B cell (primary cell): ENCODE results near the gene NTN4. TPM values are rescaled to one million over a fixed set of nuclear protein-coding genes. Genes with fewer than 3 reads are reported as not detected.

Source experiments
- ATAC-seq: fragments of 200-7000 bp; cut with Tn5 transposase; one replicate; pipeline ENCODE4 v1.10.0; 2021; ENCODE audit warnings: low read depth, mild to moderate bottlenecking, moderate number of reproducible peaks, moderate library complexity
- CTCF ChIA-PET: fragments of 350-600 bp; sonication (Branson Sonifier 250); formaldehyde crosslinking; loops from one replicate; lab custom pipeline; 2021; ENCODE audit warnings: antibody characterized with exemption, inconsistent platforms; lab: Charles Lee
- POLR2A ChIA-PET: fragments of 350-600 bp; sonication (Branson Sonifier 250); formaldehyde crosslinking; loops from one replicate; lab custom pipeline; 2021; ENCODE audit warnings: antibody characterized with exemption; lab: Charles Lee
- DNase-seq: peaks from one replicate; pipeline ENCODE4 v3.0.0; 2013
- H2AFZ ChIP-seq: 2 replicates; pipeline ENCODE4 v1.6.1; 2012; ENCODE audit warnings: mild to moderate bottlenecking, low read depth, low read length; ENCODE audit not compliant: insufficient read depth, poor library complexity, severe bottlenecking
- H3K27ac ChIP-seq, 2 donors: 1 replicate in 1 of 2; 2 replicates in 1 of 2; pipeline ENCODE4 v1.5.1; 2012 to 2013; ENCODE audit warnings: low read length in 2 of 2, mild to moderate bottlenecking in 2 of 2, moderate library complexity in 1 of 2
- H3K27me3 ChIP-seq, 4 experiments: fragments of 200-600 bp in 1 of 4; sonication (generic) in 1 of 4; replicated peaks in 1 of 4; 1 replicate in 2 of 4; 2 replicates in 2 of 4; pipeline versions ENCODE4 v1.6.1 to v1.7.0; 2013 to 2016; ENCODE audit warnings: low read length in 3 of 4, mild to moderate bottlenecking in 2 of 4, mixed read lengths in 1 of 4, moderate library complexity in 1 of 4; ENCODE audit not compliant: insufficient read depth in 4 of 4, control insufficient read depth in 3 of 4; ENCODE audit errors: control extremely low read depth in 1 of 4
- H3K36me3 ChIP-seq, 2 experiments: replicated peaks in 1 of 2; 1 replicate in 1 of 2; 2 replicates in 1 of 2; pipeline versions ENCODE4 v1.6.1 to v1.7.1; 2013; ENCODE audit warnings: low read length in 1 of 2; ENCODE audit not compliant: insufficient read depth in 2 of 2, control insufficient read depth in 1 of 2; ENCODE audit errors: control extremely low read depth in 1 of 2, extremely low read depth in 1 of 2
- H3K4me1 ChIP-seq, 2 donors: fragments of 200-600 bp in 1 of 2; sonication (generic) in 1 of 2; 1 replicate in 1 of 2; 2 replicates in 1 of 2; pipeline versions ENCODE4 v1.5.1 to v1.6.1; 2013 to 2017; ENCODE audit warnings: low read length in 2 of 2; ENCODE audit not compliant: control insufficient read depth in 2 of 2, insufficient read depth in 2 of 2
- H3K4me2 ChIP-seq: replicated peaks from 2 replicates; pipeline ENCODE3; 2012; ENCODE audit warnings: mild to moderate bottlenecking, low read depth, low read length; ENCODE audit not compliant: poor library complexity, severe bottlenecking
- H3K4me3 ChIP-seq, 5 experiments: fragments of 200-600 bp in 1 of 5; sonication (generic) in 1 of 5; 1 replicate in 3 of 5; 2 replicates in 2 of 5; pipeline versions ENCODE4 v1.5.1 to v1.7.0; 2011 to 2016; ENCODE audit warnings: low read length in 4 of 5, mild to moderate bottlenecking in 4 of 5, low read depth in 2 of 5, control low read depth in 1 of 5, moderate library complexity in 1 of 5; ENCODE audit not compliant: insufficient read depth in 1 of 5; ENCODE audit errors: control extremely low read depth in 1 of 5, extremely low read depth in 1 of 5
- H3K79me2 ChIP-seq: fragments of 200-600 bp; sonication (generic); one replicate; pipeline ENCODE4 v1.6.0; 2016; ENCODE audit warnings: low read length; ENCODE audit not compliant: control insufficient read depth, insufficient read depth
- H3K9ac ChIP-seq: fragments of 200-600 bp; sonication (generic); 2 replicates; pipeline ENCODE4 v1.6.1; 2017; ENCODE audit warnings: mild to moderate bottlenecking, low read length, moderate library complexity
- H3K9me3 ChIP-seq, 3 donors: one replicate each; pipeline versions ENCODE4 v1.6.1 to v1.7.1; 2013; ENCODE audit warnings: low read length in 2 of 3; ENCODE audit not compliant: control insufficient read depth in 2 of 3, insufficient read depth in 1 of 3; ENCODE audit errors: control extremely low read depth in 1 of 3
- H4K20me1 ChIP-seq: 2 replicates; pipeline ENCODE4 v1.6.0; 2012; ENCODE audit warnings: mild to moderate bottlenecking, low read length; ENCODE audit not compliant: insufficient read depth, control insufficient read depth, poor library complexity, severe bottlenecking
- H3K27ac Mint-ChIP-seq: one replicate; pipeline ENCODE4 v1.8.0; 2021; ENCODE audit warnings: mixed read lengths
- H3K27me3 Mint-ChIP-seq: one replicate; pipeline ENCODE4 v1.8.0; 2021; ENCODE audit warnings: mixed read lengths
- H3K4me1 Mint-ChIP-seq: one replicate; pipeline ENCODE4 v1.8.0; 2021; ENCODE audit warnings: mixed read lengths
- H3K4me3 Mint-ChIP-seq: one replicate; pipeline ENCODE4 v1.8.0; 2021; ENCODE audit warnings: mixed read lengths
- H3K9me3 Mint-ChIP-seq: one replicate; pipeline ENCODE4 v1.8.0; 2022; ENCODE audit warnings: mixed read lengths; ENCODE audit not compliant: insufficient read depth
- CTCF ChIP-seq: fragments of 200-600 bp; IDR thresholded peaks from one replicate; pipeline ENCODE4 v1.8.0; 2022; ENCODE audit warnings: antibody characterized with exemption, mild to moderate bottlenecking
- EZH2 ChIP-seq: IDR thresholded peaks from 2 replicates; pipeline ENCODE4 v1.6.1; 2012; ENCODE audit warnings: borderline replicate concordance, low read depth, mild to moderate bottlenecking, moderate library complexity, low read length; ENCODE audit not compliant: insufficient read depth, poor library complexity, severe bottlenecking
- WGBS: methylation state at CpG from one replicate; pipeline ENCODE4 v1.1.5; 2013; ENCODE audit warnings: missing lambda C conversion rate; ENCODE audit not compliant: insufficient coverage; 5-methylcytosine and 5-hydroxymethylcytosine counted together
- intact Hi-C: fragments of 100-400 bp; cut with micrococcal nuclease; formaldehyde crosslinking; loops from one replicate; pipeline ENCODE4 v1.10.0; 2022
- polyA plus RNA-seq: library from polyadenylated mRNA; depleted of rRNA; stranded (reverse); fragments of >200 nt; gene quantifications from 2 replicates; pipeline ENCODE4 v1.2.3, GENCODE V29; 2012
- total RNA-seq, 2 donors: library from RNA; stranded (reverse); fragments of 120-200 nt in 1 of 2; gene quantifications; 1 replicate in 1 of 2; 2 replicates in 1 of 2; pipeline versions ENCODE4 v1.2.3 to v1.2.4, GENCODE V29; 2013 to 2022

NTN4 gene
- total and polyA plus RNA-seq, 2 donors (not counting 1 experiment from before 2014, with no cell fraction given): not detected

- no peak overlapping the region for H3K4me3 ChIP-seq
- Mint-ChIP-seq H3K27ac (no peak overlapping the region), H3K4me1 (no peaks in the 10 kb centered on the region), H3K9me3 (no peaks in the 10 kb centered on the region), H3K4me3 (no peak overlapping the region), H3K27me3 (peaks cover 20% of the 10 kb centered on the region)
- WGBS: 94% methylated on average over 5 of the region's 6 CpGs
- peaks cover 0 to 2% (median 0%) of the 10 kb centered on the region in 4 experiments for H3K27me3 ChIP-seq
- H2AFZ ChIP-seq: no peak overlapping the region
- no peak for TF ChIP-seq CTCF
- no peak for TF ChIP-seq EZH2
- H3K4me1 ChIP-seq: no peaks in the 10 kb centered on the region
- H3K27ac ChIP-seq: no peak overlapping the region
- ChIA-PET CTCF (no interaction called here), POLR2A (no interaction called here)
- DNase-seq (no peak), ATAC-seq (no peak)
- no peak overlapping the region for H3K9ac ChIP-seq
- H4K20me1 ChIP-seq: no peaks in the 10 kb centered on the region
- no peaks in the 10 kb centered on the region for H3K9me3 ChIP-seq
- intact Hi-C loops: no loop called here
- H3K4me2 ChIP-seq: no peak overlapping the region
- no peaks in the 10 kb centered on the region for H3K36me3 ChIP-seq
- no peaks in the 10 kb centered on the region for H3K79me2 ChIP-seq
These were observed 148.0 kb downstream of the NTN4 start for GRCh38 chr12:95642583-95642982.

GRCh38 chr12:95641299-95641952 lies 149.1 kb downstream of the NTN4 start:
- no peaks in the 10 kb centered on the region for H3K9me3 ChIP-seq
- POLR2A ChIA-PET: no interaction called here
- 100% methylated on average over 1 of the region's 3 CpGs for WGBS
- no peaks in the 10 kb centered on the region for H3K36me3 ChIP-seq
- H3K27me3 ChIP-seq: no peaks in the 10 kb centered on the region
- no peaks in the 10 kb centered on the region for H3K4me1 Mint-ChIP-seq
- CTCF ChIA-PET: interaction anchor here (1.0 kb wide), 1 partner anchor 18 kb away, joined by 3 read pairs; no protein-coding TSS in a partner anchor
- H3K4me2 ChIP-seq: no peak overlapping the region
- H3K4me3 ChIP-seq: no peak overlapping the region
- no peak overlapping the region for H3K27ac Mint-ChIP-seq
- peaks cover 4% of the 10 kb centered on the region for H3K9me3 Mint-ChIP-seq
- peaks cover 14% of the 10 kb centered on the region for H3K27me3 Mint-ChIP-seq
- no peak overlapping the region for H3K9ac ChIP-seq
- H3K4me3 Mint-ChIP-seq: no peak overlapping the region
- TF ChIP-seq EZH2: no peak
- no peak for ATAC-seq
- H3K4me1 ChIP-seq: no peaks in the 10 kb centered on the region
- no peak overlapping the region for H2AFZ ChIP-seq
- intact Hi-C loops: no loop called here
- H3K27ac ChIP-seq: no peak overlapping the region
- no peaks in the 10 kb centered on the region for H3K79me2 ChIP-seq
- no peaks in the 10 kb centered on the region for H4K20me1 ChIP-seq
- no peak for DNase-seq
